Breast epithelium (tissue), 3 donors: Measurements from ENCODE around the gene MRPL20.

Experiments used
- CTCF ChIP-seq, 3 donors: fragments of 450-650 bp; IDR thresholded peaks; one replicate each; pipeline ENCODE4 v1.5.1; 2016 to 2017; ENCODE audit warnings: antibody characterized with exemption in 3 of 3, mild to moderate bottlenecking in 3 of 3, moderate library complexity in 3 of 3
- POLR2A ChIP-seq: fragments of 450-650 bp; IDR thresholded peaks from one replicate; pipeline ENCODE4 v1.6.1; 2016; ENCODE audit warnings: antibody characterized with exemption, mild to moderate bottlenecking, moderate library complexity
- POLR2AphosphoS5 ChIP-seq, 3 donors: sonication (generic); formaldehyde crosslinking; IDR thresholded peaks; one replicate each; pipeline ENCODE4 v1.6.1; 2017; ENCODE audit warnings: antibody characterized with exemption in 3 of 3

GRCh38 chr1:1376551-1377226 lies 30.4 kb downstream of the MRPL20 start:
- no peak for TF ChIP-seq POLR2A
- TF ChIP-seq CTCF (IDR thresholded peaks at IDR 0.05) = no peak
- TF ChIP-seq POLR2AphosphoS5 (IDR thresholded peaks at IDR 0.05) = no peak
